Fibroblast of skin of left biceps (primary cell): Measurements from ENCODE around the gene CD38.
"Not testable (repeated sequence)": the region's sequence is repeated elsewhere in the genome, so short reads cannot be mapped to it uniquely, and the experiment has no call there.

Experiments
- DNase-seq, 2 experiments: peaks; one replicate each; pipeline ENCODE4 v3.0.0-alpha.2; 2013; ENCODE audit warnings: low read depth in 2 of 2

CD38 gene

GRCh38 chr4:15799141-15799540, 21.0 kb downstream of the CD38 start:
- no peak for DNase-seq

DNA sequence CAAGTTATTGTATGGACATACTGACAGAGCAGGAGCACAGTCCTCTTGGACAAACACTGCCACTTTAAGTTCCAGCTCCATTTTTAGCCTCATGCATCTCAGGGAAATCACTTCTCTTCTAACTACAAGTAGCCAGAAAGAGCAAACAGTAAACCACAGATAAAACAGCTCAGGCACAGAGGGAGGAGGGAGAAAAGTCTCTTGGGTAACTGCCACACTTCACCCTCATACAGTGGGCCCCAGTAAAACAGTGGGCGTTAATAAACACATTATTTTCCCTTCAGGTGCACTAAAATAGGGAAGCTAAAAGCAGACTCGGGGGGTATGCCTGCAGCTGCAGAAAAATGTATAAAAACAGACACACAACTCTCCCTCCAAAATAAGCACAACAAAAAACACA, 21.6 kb downstream of the CD38 start:
- no peak for DNase-seq

- DNase-seq: not testable (repeated sequence)
Measured at GRCh38 chr4:15802497-15802896, 24.4 kb downstream of the CD38 start.

GRCh38 chr4:15805583-15806517, 27.7 kb downstream of the CD38 start:
- DNase-seq: peak; percentile 12

DNA sequence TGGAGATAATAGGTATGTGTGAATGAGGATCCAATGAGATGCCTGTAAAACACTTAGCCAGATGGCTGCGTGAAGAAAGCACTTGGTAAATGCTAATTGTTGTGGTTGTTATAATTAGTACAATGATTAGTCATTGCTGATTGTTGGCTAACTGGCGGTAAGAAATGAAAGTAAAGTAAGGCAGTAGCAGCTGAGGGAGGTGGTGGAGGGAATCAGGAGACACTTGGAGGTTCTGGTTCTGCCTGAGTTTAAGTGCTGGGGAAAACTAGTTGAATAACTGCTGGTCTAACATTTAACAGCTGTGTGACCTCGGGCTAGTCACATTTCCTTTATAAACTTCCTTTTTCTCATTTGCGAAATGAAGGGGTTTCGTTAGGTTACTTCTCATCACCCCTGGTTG, 30.9 kb downstream of the CD38 start:
- DNase-seq: no peak

DNA sequence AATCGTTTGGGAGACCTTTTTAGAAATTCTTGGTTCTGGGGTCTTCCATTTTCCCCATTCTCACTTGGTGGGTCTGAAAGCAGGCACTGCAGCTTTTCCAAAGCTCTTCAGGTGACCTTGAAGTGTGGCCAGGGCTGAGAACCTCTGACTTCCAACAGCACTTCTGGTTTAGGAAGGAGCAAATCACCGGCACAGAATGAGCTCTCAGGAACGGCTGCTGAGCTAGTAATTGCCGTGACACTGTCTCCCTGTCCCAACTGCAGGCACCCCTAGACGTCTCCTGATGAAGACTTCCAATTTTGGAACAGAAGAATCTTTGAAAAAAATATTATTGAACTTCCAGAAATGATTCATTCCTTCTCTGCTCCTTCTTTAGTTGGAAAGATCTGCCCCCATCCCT, 31.3 kb downstream of the CD38 start:
- no peak for DNase-seq

- DNase-seq: no peak
Measured at GRCh38 chr4:15811703-15812337, 33.7 kb downstream of the CD38 start.

DNA sequence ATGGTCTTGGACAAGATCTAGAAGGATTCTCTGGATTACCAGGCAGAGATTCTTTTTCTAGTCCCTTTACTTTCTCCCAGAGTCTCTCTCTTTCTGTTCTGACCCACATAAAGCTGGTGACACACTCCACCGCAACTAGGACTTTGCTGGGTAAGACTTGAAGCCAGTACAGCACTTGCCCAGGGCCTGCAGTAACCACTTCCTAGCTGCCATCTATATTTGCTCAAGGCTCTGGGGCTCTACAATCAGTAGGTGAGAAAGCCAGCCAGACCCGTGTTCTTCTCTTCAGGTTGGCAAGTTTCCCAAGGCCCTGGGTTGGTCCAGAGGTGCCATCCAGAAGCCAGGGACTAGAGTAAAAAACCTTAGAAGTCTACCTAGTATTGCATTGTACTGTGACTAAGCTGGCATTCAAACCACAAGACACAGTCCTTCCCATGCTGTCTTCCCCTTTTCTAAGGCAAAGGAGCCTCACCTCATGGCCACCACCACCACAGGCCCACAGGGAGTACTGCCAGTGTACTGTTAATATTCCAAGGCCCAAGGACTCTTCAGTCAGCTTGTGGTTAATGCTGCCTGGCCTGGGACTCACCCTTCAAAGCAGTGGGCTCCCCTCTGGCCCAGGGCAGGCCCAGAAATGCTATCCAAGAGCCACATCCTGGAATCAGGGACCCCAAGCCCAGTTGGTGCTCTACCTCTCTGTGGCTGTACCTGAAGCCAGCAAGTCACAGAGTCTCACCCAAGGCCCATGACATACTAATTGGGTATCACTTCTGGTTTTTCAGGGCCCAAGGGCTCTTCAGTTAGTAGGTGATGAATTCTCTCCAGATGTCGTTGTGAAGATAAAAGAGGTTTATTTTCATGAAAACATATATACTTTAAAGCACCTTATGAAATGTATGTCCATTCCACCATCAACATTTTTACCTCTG, 54.7 kb downstream of the CD38 start:
- DNase-seq: no peak

GRCh38 chr4:15833801-15834200, 55.7 kb downstream of the CD38 start:
- no peak for DNase-seq

- DNase-seq: no peak
Measured at GRCh38 chr4:15836362-15836761, 58.2 kb downstream of the CD38 start.

DNA sequence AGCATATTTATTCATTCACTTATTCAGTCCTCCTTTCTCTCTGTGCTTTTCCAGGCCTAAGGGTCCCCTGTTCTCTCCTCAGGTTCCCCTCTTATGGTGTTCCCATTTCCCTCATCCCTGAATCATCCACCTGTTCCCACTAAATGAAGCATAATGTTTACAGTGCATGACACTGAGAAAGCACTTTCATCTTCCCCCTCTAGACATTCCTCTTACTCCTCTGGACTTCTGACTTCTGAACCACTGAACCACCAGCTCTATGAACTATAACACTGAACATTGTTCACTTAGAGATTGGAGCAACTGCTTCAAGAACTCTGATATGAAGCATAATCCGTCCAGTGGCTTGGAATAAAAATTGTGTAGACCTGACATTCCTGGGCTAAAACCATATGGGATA, 59.5 kb downstream of the CD38 start:
- no peak for DNase-seq

GRCh38 chr4:15841194-15841730, 63.1 kb downstream of the CD38 start:
- not testable (repeated sequence) for DNase-seq

- DNase-seq: no peak
Measured at GRCh38 chr4:15847746-15848145, 69.6 kb downstream of the CD38 start.

- DNase-seq: no peak
Measured at GRCh38 chr4:15848191-15848842, 70.2 kb downstream of the CD38 start.

GRCh38 chr4:15851969-15852368, 73.8 kb downstream of the CD38 start:
- no peak for DNase-seq

GRCh38 chr4:15852524-15852923, 74.4 kb downstream of the CD38 start:
- no peak for DNase-seq

- no peak for DNase-seq
Measured at GRCh38 chr4:15853345-15853744, 75.2 kb downstream of the CD38 start.

- no peak for DNase-seq
Measured at GRCh38 chr4:15855804-15856475, 77.8 kb downstream of the CD38 start.

- not testable (repeated sequence) for DNase-seq
Measured at GRCh38 chr4:15861198-15861597, 83.1 kb downstream of the CD38 start.

DNA sequence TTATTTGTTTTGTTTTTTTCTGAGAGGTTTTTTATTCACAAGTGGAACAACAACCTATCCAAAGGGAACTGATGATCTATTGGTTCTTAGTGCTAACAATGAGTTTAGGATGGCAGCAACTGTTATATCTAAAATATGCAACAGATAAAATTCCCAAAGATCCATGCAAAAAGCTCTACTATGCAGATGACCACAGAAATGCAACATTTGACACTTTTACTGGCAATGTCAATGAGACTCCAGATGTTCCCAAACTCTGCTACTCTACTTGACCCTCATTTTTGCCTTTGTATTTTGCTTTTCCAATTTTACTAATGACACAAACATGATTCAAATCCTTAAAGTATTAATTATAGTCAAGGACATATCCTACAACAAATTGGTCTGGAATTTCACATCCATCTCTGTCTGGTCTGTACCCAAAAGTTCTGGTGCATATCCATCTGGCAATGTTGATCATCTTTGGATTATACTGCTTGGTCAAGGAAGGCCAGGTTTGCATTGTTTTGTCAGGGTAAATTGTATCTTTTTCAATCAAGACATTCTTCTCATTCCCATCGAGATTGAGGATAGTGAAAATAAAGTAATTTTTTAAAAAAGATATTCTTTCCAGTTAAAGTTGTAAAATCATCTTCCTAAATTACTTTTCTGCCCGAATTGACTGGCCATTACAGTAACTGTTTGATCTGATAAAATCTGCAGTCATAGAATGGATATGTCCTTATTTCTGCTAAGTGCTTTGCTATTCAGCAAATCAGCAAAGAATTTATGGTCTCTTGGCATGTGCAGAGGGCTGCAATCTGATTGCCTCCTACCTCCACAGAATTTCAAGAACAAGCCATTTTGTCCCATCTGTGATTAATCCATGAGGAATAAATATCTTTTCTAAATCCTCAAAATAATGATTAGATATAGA, 86.8 kb downstream of the CD38 start:
- DNase-seq: no peak
